Measurements from ENCODE around the gene CA5A. TPM values are rescaled to one million over a fixed set of nuclear protein-coding genes. Genes with fewer than 3 reads are reported as not detected.

CA5A gene
- total RNA-seq, 1 experiment from 2014 or later = not detected

DNA sequence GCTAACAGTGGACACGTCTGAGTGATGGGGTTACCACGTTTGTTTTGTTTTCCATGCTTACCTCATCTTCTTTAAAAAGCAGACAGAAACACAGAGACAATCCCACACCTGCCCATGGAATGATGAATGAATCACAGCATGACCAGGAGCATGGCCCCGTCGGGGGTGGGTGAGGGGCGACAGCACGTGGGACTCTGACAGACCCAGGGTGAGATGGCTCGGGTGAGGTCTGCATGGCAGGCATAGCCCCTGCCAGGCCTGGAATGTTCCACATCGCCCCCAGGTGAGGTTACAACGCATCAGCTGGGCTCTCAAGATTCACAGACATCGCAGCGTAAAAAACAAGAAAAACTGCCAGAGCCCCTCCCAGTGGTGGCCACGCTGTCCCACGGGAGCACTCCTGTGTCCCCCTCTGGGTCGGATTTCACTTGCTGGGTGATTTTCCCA is 85.2 kb downstream of the CA5A start:
- TF ChIP-seq, protein P1, sequence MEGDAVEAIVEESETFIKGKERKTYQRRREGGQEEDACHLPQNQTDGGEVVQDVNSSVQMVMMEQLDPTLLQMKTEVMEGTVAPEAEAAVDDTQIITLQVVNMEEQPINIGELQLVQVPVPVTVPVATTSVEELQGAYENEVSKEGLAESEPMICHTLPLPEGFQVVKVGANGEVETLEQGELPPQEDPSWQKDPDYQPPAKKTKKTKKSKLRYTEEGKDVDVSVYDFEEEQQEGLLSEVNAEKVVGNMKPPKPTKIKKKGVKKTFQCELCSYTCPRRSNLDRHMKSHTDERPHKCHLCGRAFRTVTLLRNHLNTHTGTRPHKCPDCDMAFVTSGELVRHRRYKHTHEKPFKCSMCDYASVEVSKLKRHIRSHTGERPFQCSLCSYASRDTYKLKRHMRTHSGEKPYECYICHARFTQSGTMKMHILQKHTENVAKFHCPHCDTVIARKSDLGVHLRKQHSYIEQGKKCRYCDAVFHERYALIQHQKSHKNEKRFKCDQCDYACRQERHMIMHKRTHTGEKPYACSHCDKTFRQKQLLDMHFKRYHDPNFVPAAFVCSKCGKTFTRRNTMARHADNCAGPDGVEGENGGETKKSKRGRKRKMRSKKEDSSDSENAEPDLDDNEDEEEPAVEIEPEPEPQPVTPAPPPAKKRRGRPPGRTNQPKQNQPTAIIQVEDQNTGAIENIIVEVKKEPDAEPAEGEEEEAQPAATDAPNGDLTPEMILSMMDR (IDR thresholded peaks at IDR 0.05; ENCODE audit: unreplicated experiment) = no peak
- intact Hi-C loops (cut with micrococcal nuclease; ENCODE audit: unreplicated experiment) = loop anchor here (5.0 kb wide), 1 partner anchor 74 kb away; no protein-coding TSS in a partner anchor
- Mint-ChIP-seq H3K4me1 (ENCODE audit: low read depth, unreplicated experiment) (peaks cover 57% of the 10 kb centered on the region), H3K27ac (ENCODE audit: unreplicated experiment) (peak overlapping the region; percentile 89), H3K9me3 (ENCODE audit: low read depth, unreplicated experiment) (no peaks in the 10 kb centered on the region), H3K36me3 (ENCODE audit: insufficient read depth, unreplicated experiment) (peaks cover 100% of the 10 kb centered on the region), H3K27me3 (ENCODE audit: unreplicated experiment) (no peaks in the 10 kb centered on the region), H3K4me3 (ENCODE audit: low read depth, unreplicated experiment) (peak overlapping the region; percentile 54)
- CTCF ChIA-PET = interaction anchor here (0.8 to 3.3 kb wide), 2 partner anchors 20 to 71 kb away, joined by 9 to 27 read pairs; no protein-coding TSS in a partner anchor
- no peak for DNase-seq
- BruUV-seq (replicated peaks) = no TSS peak

DNA sequence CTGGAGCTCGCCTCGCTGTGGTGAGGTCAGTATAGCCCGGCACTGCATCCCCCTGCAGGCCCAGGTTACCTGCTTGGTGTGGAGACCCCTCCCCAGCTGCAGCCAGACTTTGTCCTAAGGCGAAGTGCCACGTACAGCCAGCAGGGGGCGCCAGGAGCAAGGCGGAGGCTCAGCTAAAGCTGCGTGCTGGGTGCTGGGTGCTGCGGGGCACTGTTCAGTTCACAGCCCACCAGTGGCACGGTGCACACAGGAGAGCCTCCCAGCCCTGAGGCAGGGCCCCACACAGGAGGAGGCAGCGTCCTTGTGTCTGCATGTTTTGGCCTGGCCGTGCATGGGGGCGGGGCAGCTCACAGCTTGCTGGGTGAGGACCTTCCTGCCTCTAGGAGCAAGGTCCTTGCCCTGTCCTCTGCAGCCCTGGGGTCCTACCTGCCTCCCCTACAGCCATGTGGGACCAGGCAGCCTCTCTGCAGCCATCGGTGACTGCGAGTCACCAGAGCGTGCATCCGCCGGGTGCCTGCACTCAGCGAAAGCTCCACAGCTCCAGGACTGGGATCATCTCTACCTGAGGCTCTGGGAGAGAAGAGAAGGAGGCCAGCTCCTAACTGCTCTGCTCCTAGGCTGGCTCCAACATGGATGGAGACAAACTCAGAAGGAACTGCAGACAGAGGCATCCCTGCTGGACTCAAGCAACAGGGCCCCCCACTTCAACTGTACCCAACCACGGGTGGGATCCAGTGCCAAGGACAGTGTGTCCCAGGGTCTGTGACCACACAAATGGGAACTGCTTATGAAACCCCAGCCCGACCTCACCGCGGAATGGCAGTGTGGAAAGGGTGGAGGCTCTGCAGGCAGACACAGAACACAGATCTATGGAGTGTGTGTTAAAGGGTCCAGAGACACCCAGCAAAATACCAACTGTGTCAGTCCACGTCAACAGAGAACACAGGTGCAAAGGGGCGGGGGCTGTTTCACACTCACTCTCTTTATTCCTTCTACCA is 86.0 kb downstream of the CA5A start:
- Mint-ChIP-seq H3K27ac (ENCODE audit: unreplicated experiment) (peak overlapping the region; percentile 89), H3K4me1 (ENCODE audit: low read depth, unreplicated experiment) (peaks cover 49% of the 10 kb centered on the region)
- BruUV-seq (replicated peaks) = no TSS peak

DNA sequence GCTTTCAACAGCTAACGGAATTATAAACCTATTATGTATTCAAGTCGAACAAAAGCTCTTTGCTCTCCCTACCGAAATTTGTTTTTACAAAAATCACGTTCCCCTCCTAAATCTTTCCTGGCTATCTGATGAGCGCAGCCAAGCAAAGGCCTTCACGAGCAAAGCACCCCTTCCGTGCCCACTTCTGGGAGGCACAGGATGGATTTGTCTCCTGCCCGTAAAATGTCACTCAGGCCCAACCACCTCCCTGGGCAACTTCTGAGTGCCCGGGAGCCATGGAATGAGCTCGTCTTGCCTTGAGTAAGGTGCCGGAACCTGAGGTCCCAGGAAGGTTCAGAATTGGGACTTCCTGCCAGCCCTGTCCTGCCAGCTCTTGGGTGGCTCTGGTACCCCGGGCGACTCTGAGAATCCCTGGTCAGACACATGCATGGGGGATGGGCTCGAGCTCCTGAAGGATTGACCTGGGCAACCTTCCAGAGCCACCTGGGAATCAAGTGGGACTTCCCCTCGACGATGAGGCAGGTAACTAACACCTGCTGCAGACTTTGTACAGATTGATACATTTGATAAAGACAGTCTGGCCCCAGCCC is 86.8 kb downstream of the CA5A start:
- no peaks in the 10 kb centered on the region for H3K9me3 Mint-ChIP-seq (ENCODE audit: low read depth, unreplicated experiment)
- no peak for DNase-seq
- H3K27me3 Mint-ChIP-seq (ENCODE audit: unreplicated experiment) = no peaks in the 10 kb centered on the region
- BruUV-seq (replicated peaks) = no TSS peak
- peaks cover 99% of the 10 kb centered on the region for H3K36me3 Mint-ChIP-seq (ENCODE audit: insufficient read depth, unreplicated experiment)
- peak overlapping the region; percentile 70 for H3K27ac Mint-ChIP-seq (ENCODE audit: unreplicated experiment)
- intact Hi-C loops (cut with micrococcal nuclease; ENCODE audit: unreplicated experiment) = loop anchor here (1.0 to 5.0 kb wide), 2 partner anchors 22 to 72 kb away; no protein-coding TSS in a partner anchor
- H3K4me3 Mint-ChIP-seq (ENCODE audit: low read depth, unreplicated experiment) = no peak overlapping the region
- CTCF ChIA-PET = interaction anchor here (2.4 to 3.3 kb wide), 2 partner anchors 21 to 71 kb away, joined by 9 to 27 read pairs; no protein-coding TSS in a partner anchor
- TF ChIP-seq, protein P1 (IDR thresholded peaks at IDR 0.05; ENCODE audit: unreplicated experiment) = no peak
- H3K4me1 Mint-ChIP-seq (ENCODE audit: low read depth, unreplicated experiment) = peaks cover 41% of the 10 kb centered on the region

More for the DNA sequence above, 86.0 kb downstream of the CA5A start:
- DNase-seq = peak; percentile 79
- intact Hi-C loops (cut with micrococcal nuclease; ENCODE audit: unreplicated experiment) = loop anchor here (1.0 to 5.0 kb wide), 2 partner anchors 21 to 73 kb away; no protein-coding TSS in a partner anchor
- Mint-ChIP-seq H3K36me3 (ENCODE audit: insufficient read depth, unreplicated experiment) (peaks cover 100% of the 10 kb centered on the region), H3K9me3 (ENCODE audit: low read depth, unreplicated experiment) (no peaks in the 10 kb centered on the region), H3K27me3 (ENCODE audit: unreplicated experiment) (no peaks in the 10 kb centered on the region), H3K4me3 (ENCODE audit: low read depth, unreplicated experiment) (peak overlapping the region; percentile 54)
- CTCF ChIA-PET = interaction anchor here (0.8 to 3.3 kb wide), 3 partner anchors 21 to 71 kb away, joined by 9 to 27 read pairs (median 9); no protein-coding TSS in a partner anchor
- TF ChIP-seq, protein P1 (IDR thresholded peaks at IDR 0.05; ENCODE audit: unreplicated experiment) = peak; percentile 100

DNA sequence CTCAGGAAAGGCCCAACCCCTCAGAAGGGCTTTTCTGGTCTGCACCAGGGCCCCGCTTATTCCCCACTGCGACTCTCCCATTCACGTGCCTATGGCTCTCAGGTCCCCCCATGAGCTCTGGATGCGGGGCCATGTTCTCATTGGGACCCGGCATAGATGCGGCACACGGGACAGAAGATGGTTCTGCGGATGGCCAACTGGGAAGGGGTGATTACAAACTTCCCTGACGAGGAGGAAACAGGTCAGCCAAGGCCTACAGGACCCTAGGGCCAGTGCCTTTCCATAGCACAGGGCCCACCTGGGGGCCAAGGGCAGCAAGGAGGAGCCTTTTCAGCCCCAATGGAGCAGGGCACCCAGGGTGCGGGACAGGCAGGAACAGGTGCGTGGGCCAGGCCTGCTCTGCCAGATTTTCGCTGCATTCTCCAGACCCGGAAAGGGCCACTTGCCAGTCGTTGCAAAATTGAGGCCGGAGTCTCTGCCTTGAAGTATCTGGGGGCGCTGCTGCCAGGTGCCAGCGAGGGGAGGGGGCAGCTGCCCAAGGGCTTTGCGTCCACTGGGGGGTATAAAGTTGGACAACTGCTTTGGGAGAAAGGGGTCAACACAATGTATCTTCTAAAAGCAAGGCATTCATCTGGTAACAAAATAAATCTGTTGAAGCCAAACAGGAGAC is 87.5 kb downstream of the CA5A start:
- no peak for DNase-seq
- Mint-ChIP-seq H3K36me3 (ENCODE audit: insufficient read depth, unreplicated experiment) (peaks cover 99% of the 10 kb centered on the region), H3K27ac (ENCODE audit: unreplicated experiment) (peak overlapping the region; percentile 70), H3K9me3 (ENCODE audit: low read depth, unreplicated experiment) (no peaks in the 10 kb centered on the region), H3K27me3 (ENCODE audit: unreplicated experiment) (no peaks in the 10 kb centered on the region), H3K4me1 (ENCODE audit: low read depth, unreplicated experiment) (peaks cover 37% of the 10 kb centered on the region), H3K4me3 (ENCODE audit: low read depth, unreplicated experiment) (no peak overlapping the region)
- TF ChIP-seq, protein P1 (IDR thresholded peaks at IDR 0.05; ENCODE audit: unreplicated experiment) = no peak
- BruUV-seq (replicated peaks) = no TSS peak
- intact Hi-C loops (cut with micrococcal nuclease; ENCODE audit: unreplicated experiment) = no loop called here
- CTCF ChIA-PET = interaction anchor here (2.4 to 3.3 kb wide), 2 partner anchors 22 to 70 kb away, joined by 9 to 27 read pairs; no protein-coding TSS in a partner anchor
